IMR-90 (cell line): ENCODE data around the gene OR5A2. TPM values are rescaled to one million over a fixed set of nuclear protein-coding genes. Genes with fewer than 3 reads are reported as not detected.

Experiments
- ATAC-seq: fragments of 200-7000 bp; cut with Tn5 transposase; 2 replicates; pipeline ENCODE4 v1.9.1; 2020; ENCODE audit warnings: low read depth, mild to moderate bottlenecking, moderate library complexity
- BruUV-seq: library from RNA; stranded (reverse); fragments of 400-500 nt; replicated peaks from 2 replicates; lab custom pipeline; 2021; lab: Mats Ljungman, UMichigan
- CTCF ChIA-PET: fragments of 300-600 bp; formaldehyde crosslinking; extraction: SDS; loops from one replicate; lab custom pipeline; 2021; ENCODE audit warnings: antibody characterized with exemption; lab: Yijun Ruan, JAX
- POLR2A ChIA-PET: fragments of 300-600 bp; sonication (Branson Sonifier 250); formaldehyde crosslinking; loops from one replicate; lab custom pipeline; 2022; ENCODE audit warnings: antibody characterized with exemption; ENCODE audit not compliant: unreplicated experiment; lab: Charles Lee
- DNase-seq: peaks from one replicate; pipeline ENCODE4 v3.0.0; 2013
- H2AFZ ChIP-seq: replicated peaks from 2 replicates; pipeline ENCODE3; 2013; ENCODE audit warnings: low read length, mild to moderate bottlenecking; ENCODE audit not compliant: poor library complexity
- H2AK5ac ChIP-seq: 2 replicates; pipeline ENCODE4 v1.6.1; 2013; ENCODE audit warnings: low read depth, low read length, inconsistent platforms
- H2AK9ac ChIP-seq: replicated peaks from 2 replicates; pipeline ENCODE3; 2013; ENCODE audit warnings: mild to moderate bottlenecking, low read depth, low read length, moderate library complexity; ENCODE audit not compliant: poor library complexity
- H2BK120ac ChIP-seq: 2 replicates; pipeline ENCODE4 v1.6.1; 2013; ENCODE audit warnings: low read depth, low read length, inconsistent platforms
- H2BK15ac ChIP-seq: 3 replicates; pipeline ENCODE4 v1.6.1; 2013; ENCODE audit warnings: low read depth, low read length, inconsistent platforms
- H2BK20ac ChIP-seq: 2 replicates; pipeline ENCODE4 v1.6.1; 2013; ENCODE audit warnings: low read depth, mild to moderate bottlenecking, inconsistent platforms, low read length, moderate library complexity
- H2BK5ac ChIP-seq: 2 replicates; pipeline ENCODE4 v1.6.1; 2013; ENCODE audit warnings: mild to moderate bottlenecking, low read depth, low read length, inconsistent platforms; ENCODE audit not compliant: poor library complexity, severe bottlenecking
- H3K14ac ChIP-seq: replicated peaks from 2 replicates; pipeline ENCODE4 v1.6.1; 2013; ENCODE audit warnings: low read depth, low read length, inconsistent platforms
- H3K18ac ChIP-seq: 2 replicates; pipeline ENCODE4 v1.6.1; 2013; ENCODE audit warnings: low read depth, low read length, control low read depth
- H3K23ac ChIP-seq: 2 replicates; pipeline ENCODE4 v1.6.1; 2013; ENCODE audit warnings: low read depth, low read length, inconsistent platforms
- H3K27ac ChIP-seq: 2 replicates; pipeline ENCODE4 v1.5.1; 2013; ENCODE audit warnings: mild to moderate bottlenecking, control low read depth, low read length; ENCODE audit not compliant: insufficient read depth
- H3K27me3 ChIP-seq: 2 replicates; pipeline ENCODE4 v1.6.1; 2013; ENCODE audit warnings: low read length; ENCODE audit not compliant: control insufficient read depth, insufficient read depth
- H3K36me3 ChIP-seq: 2 replicates; pipeline ENCODE4 v1.6.1; 2013; ENCODE audit warnings: low read length, mixed read lengths; ENCODE audit not compliant: control insufficient read depth, insufficient read depth
- H3K4ac ChIP-seq: 2 replicates; pipeline ENCODE4 v1.6.1; 2013; ENCODE audit warnings: low read depth, low read length, inconsistent platforms
- H3K4me1 ChIP-seq: 2 replicates; pipeline ENCODE4 v1.6.1; 2013; ENCODE audit warnings: low read length, mixed read lengths; ENCODE audit not compliant: control insufficient read depth, insufficient read depth
- H3K4me2 ChIP-seq: 2 replicates; pipeline ENCODE4 v1.6.1; 2013; ENCODE audit warnings: low read depth, mild to moderate bottlenecking, control low read depth, low read length, moderate library complexity
- H3K4me3 ChIP-seq: 2 replicates; pipeline ENCODE4 v1.5.1; 2013; ENCODE audit warnings: low read depth, mild to moderate bottlenecking, control low read depth, low read length, moderate library complexity; ENCODE audit not compliant: insufficient read depth
- H3K56ac ChIP-seq: 2 replicates; pipeline ENCODE4 v1.6.1; 2013; ENCODE audit warnings: low read length, inconsistent platforms; ENCODE audit not compliant: insufficient read depth; ENCODE audit errors: extremely low read depth
- H3K79me1 ChIP-seq, 2 experiments: 2 replicates each; pipeline ENCODE4 v1.6.1; 2013; ENCODE audit warnings: low read length in 2 of 2, inconsistent platforms in 1 of 2, low read depth in 1 of 2
- H3K9ac ChIP-seq: 2 replicates; pipeline ENCODE4 v1.6.1; 2013; ENCODE audit warnings: low read depth, low read length, control low read depth
- H3K9me1 ChIP-seq: 2 replicates; pipeline ENCODE4 v1.6.1; 2013; ENCODE audit warnings: low read length, inconsistent platforms; ENCODE audit not compliant: insufficient read depth
- H3K9me3 ChIP-seq: 2 replicates; pipeline ENCODE4 v1.6.1; 2013; ENCODE audit warnings: low read length; ENCODE audit not compliant: control insufficient read depth, insufficient read depth
- H4K20me1 ChIP-seq: 2 replicates; pipeline ENCODE4 v1.6.1; 2013; ENCODE audit warnings: low read length, inconsistent platforms; ENCODE audit not compliant: insufficient read depth
- H4K5ac ChIP-seq: 2 replicates; pipeline ENCODE4 v1.6.1; 2013; ENCODE audit warnings: mild to moderate bottlenecking, low read depth, low read length, control low read depth
- H4K8ac ChIP-seq, 2 experiments: 2 replicates each; pipeline ENCODE4 v1.6.1; 2013; ENCODE audit warnings: low read depth in 2 of 2, low read length in 2 of 2, control low read depth in 1 of 2, inconsistent platforms in 1 of 2
- H4K91ac ChIP-seq: 2 replicates; pipeline ENCODE4 v1.6.1; 2013; ENCODE audit warnings: low read depth, low read length, inconsistent platforms; ENCODE audit not compliant: insufficient read depth
- CEBPB ChIP-seq: IDR thresholded peaks from 2 replicates; pipeline ENCODE4 v1.6.1; 2012; ENCODE audit warnings: low read depth, low read length, improper control_type of control experiment
- FOS ChIP-seq: fragments of 150-350 bp; IDR thresholded peaks from 2 replicates; pipeline ENCODE4 v1.6.1; 2016; ENCODE audit warnings: low read depth, low read length
- MAFK ChIP-seq: IDR thresholded peaks from 2 replicates; pipeline ENCODE4 v1.6.1; 2012; ENCODE audit warnings: low read depth, low read length, improper control_type of control experiment
- MAZ ChIP-seq: IDR thresholded peaks from 2 replicates; pipeline ENCODE4 v1.6.1; 2012; ENCODE audit warnings: low read depth, mild to moderate bottlenecking, low read length, improper control_type of control experiment, moderate library complexity, borderline replicate concordance
- MXI1 ChIP-seq: IDR thresholded peaks from 2 replicates; pipeline ENCODE4 v1.6.1; 2012; ENCODE audit warnings: low read depth, mild to moderate bottlenecking, low read length, moderate library complexity, borderline replicate concordance
- NFE2L2 ChIP-seq: fragments of 150-350 bp; IDR thresholded peaks from 2 replicates; pipeline ENCODE4 v1.6.1; 2016; ENCODE audit warnings: low read depth, mild to moderate bottlenecking, low read length
- POLR2A ChIP-seq: IDR thresholded peaks from 2 replicates; pipeline ENCODE4 v1.6.1; 2012; ENCODE audit warnings: mild to moderate bottlenecking, low read depth, low read length
- RAD21 ChIP-seq: IDR thresholded peaks from 2 replicates; pipeline ENCODE4 v1.6.1; 2012; ENCODE audit warnings: low read length, improper control_type of control experiment
- RCOR1 ChIP-seq: IDR thresholded peaks from 2 replicates; pipeline ENCODE4 v1.6.1; 2012; ENCODE audit warnings: mild to moderate bottlenecking, low read length, improper control_type of control experiment; ENCODE audit not compliant: insufficient replicate concordance
- RFX5 ChIP-seq: IDR thresholded peaks from 2 replicates; pipeline ENCODE4 v1.8.0; 2012; ENCODE audit warnings: low read depth, mild to moderate bottlenecking, low read length, moderate library complexity
- SMC3 ChIP-seq: fragments of 150-350 bp; IDR thresholded peaks from 2 replicates; pipeline ENCODE4 v1.6.1; 2016; ENCODE audit warnings: low read depth, mild to moderate bottlenecking, antibody characterized with exemption, low read length, moderate library complexity
- dilution Hi-C: fragments of 300-500 bp; cut with HindIII; formaldehyde crosslinking; loops from one replicate; pipeline ENCODE4 v1.14.3; 2018; ENCODE audit warnings: low sequenced_read_pairs; ENCODE audit not compliant: unreplicated experiment
- in situ Hi-C: fragments of 300-500 bp; cut with MboI; formaldehyde crosslinking; loops from 3 replicates; pipeline ENCODE4 v1.14.3; 2019; ENCODE audit warnings: low sequenced_read_pairs, inconsistent platforms, mixed read lengths
- intact Hi-C: fragments of 100-400 bp; cut with micrococcal nuclease; formaldehyde crosslinking; loops from 2 replicates; pipeline ENCODE4 v1.10.0; 2022
- polyA plus RNA-seq, 3 experiments: library from polyadenylated mRNA; depleted of rRNA; stranded (reverse); fragments of >200 nt; gene quantifications; 2 replicates each; pipeline ENCODE4 v1.2.3, GENCODE V29; 2012; ENCODE audit warnings: low replicate concordance in 1 of 3
- total RNA-seq: library from RNA; depleted of rRNA; stranded (reverse); fragments of >200 nt; gene quantifications from 2 replicates; pipeline ENCODE4 v1.2.3, GENCODE V29; 2012
- TF ChIP-seq, protein P1 (sequence below): conservative IDR thresholded peaks from 2 replicates; pipeline ENCODE4 v1.5.1; 2012; ENCODE audit warnings: mild to moderate bottlenecking, low read depth, low read length, improper control_type of control experiment
- TF ChIP-seq, protein P2 (sequence below): fragments of 150-350 bp; IDR thresholded peaks from 2 replicates; pipeline ENCODE4 v1.6.1; 2017; ENCODE audit warnings: mild to moderate bottlenecking, antibody characterized with exemption, low read length, low read depth
- TF ChIP-seq, protein P3 (sequence below): fragments of 150-350 bp; IDR thresholded peaks from 2 replicates; pipeline ENCODE4 v1.6.1; 2016; ENCODE audit warnings: low read depth, mild to moderate bottlenecking, low read length, moderate library complexity, borderline replicate concordance

OR5A2 gene
- total and polyA plus RNA-seq, 2 of the 4 experiments (the other 2 are of a cell fraction), result not detected

DNA sequence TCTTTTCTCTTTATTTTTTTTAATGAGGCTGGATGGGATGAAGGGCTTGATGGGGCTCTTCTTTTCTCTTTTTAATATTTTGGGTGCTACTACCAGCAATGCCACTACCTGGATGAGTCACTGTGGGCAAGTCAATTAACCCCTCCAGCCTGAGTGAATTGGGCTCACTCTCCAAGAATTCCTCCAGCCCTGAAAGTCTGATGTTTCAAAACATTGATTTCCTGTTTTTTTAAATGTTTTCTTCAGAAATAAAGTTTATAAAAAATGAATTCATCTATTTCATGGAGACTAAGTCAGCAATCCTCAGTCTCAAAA is 812 bp upstream of the OR5A2 start:
- POLR2A ChIA-PET, result no interaction called here
- Histone ChIP-seq H3K4me2 (no peak overlapping the region), H3K18ac (no peak overlapping the region), H3K4me3 (no peak overlapping the region), H3K4me1 (no peaks in the 10 kb centered on the region), H2BK15ac (no peak overlapping the region), H2BK5ac (no peak overlapping the region), H3K14ac (no peak overlapping the region), H3K9me3 (no peaks in the 10 kb centered on the region), H2BK20ac (no peak overlapping the region), H2AFZ (no peak overlapping the region), H3K27me3 (peaks cover under 1% of the 10 kb centered on the region), H2AK9ac (no peak overlapping the region), H3K9ac (no peak overlapping the region), H3K36me3 (no peaks in the 10 kb centered on the region), H3K9me1 (no peaks in the 10 kb centered on the region; the same call in 1 of the 2 replicates), H3K23ac (no peak overlapping the region), H2BK120ac (no peak overlapping the region), H2AK5ac (no peak overlapping the region), H3K4ac (no peak overlapping the region), H4K8ac (no peak overlapping the region), H3K56ac (no peak overlapping the region), H3K79me1 (no peaks in the 10 kb centered on the region), H3K27ac (no peak overlapping the region), H4K20me1 (no peaks in the 10 kb centered on the region), H4K91ac (no peak overlapping the region), H4K5ac (no peak overlapping the region)
- in situ Hi-C loops (no loop called here), intact Hi-C loops (no loop called here), dilution Hi-C loops (no loop called here)
- TF ChIP-seq, protein P1, sequence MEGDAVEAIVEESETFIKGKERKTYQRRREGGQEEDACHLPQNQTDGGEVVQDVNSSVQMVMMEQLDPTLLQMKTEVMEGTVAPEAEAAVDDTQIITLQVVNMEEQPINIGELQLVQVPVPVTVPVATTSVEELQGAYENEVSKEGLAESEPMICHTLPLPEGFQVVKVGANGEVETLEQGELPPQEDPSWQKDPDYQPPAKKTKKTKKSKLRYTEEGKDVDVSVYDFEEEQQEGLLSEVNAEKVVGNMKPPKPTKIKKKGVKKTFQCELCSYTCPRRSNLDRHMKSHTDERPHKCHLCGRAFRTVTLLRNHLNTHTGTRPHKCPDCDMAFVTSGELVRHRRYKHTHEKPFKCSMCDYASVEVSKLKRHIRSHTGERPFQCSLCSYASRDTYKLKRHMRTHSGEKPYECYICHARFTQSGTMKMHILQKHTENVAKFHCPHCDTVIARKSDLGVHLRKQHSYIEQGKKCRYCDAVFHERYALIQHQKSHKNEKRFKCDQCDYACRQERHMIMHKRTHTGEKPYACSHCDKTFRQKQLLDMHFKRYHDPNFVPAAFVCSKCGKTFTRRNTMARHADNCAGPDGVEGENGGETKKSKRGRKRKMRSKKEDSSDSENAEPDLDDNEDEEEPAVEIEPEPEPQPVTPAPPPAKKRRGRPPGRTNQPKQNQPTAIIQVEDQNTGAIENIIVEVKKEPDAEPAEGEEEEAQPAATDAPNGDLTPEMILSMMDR, result no peak
- no peak for TF ChIP-seq FOS
- TF ChIP-seq, protein P2, sequence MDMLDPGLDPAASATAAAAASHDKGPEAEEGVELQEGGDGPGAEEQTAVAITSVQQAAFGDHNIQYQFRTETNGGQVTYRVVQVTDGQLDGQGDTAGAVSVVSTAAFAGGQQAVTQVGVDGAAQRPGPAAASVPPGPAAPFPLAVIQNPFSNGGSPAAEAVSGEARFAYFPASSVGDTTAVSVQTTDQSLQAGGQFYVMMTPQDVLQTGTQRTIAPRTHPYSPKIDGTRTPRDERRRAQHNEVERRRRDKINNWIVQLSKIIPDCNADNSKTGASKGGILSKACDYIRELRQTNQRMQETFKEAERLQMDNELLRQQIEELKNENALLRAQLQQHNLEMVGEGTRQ, result no peak
- TF ChIP-seq MAZ, result no peak
- TF ChIP-seq SMC3, result no peak
- TF ChIP-seq RCOR1, result no peak
- TF ChIP-seq MAFK, result no peak
- TF ChIP-seq NFE2L2, result no peak
- TF ChIP-seq, protein P3, sequence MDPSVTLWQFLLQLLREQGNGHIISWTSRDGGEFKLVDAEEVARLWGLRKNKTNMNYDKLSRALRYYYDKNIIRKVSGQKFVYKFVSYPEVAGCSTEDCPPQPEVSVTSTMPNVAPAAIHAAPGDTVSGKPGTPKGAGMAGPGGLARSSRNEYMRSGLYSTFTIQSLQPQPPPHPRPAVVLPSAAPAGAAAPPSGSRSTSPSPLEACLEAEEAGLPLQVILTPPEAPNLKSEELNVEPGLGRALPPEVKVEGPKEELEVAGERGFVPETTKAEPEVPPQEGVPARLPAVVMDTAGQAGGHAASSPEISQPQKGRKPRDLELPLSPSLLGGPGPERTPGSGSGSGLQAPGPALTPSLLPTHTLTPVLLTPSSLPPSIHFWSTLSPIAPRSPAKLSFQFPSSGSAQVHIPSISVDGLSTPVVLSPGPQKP, result no peak
- no peak for TF ChIP-seq MXI1
- no peak for TF ChIP-seq RAD21
- TF ChIP-seq POLR2A, result no peak
- no peak for TF ChIP-seq CEBPB
- no peak for TF ChIP-seq RFX5
- CTCF ChIA-PET, result no interaction called here
- DNase-seq, result no peak
- no peak for ATAC-seq
- BruUV-seq, result no TSS peak
